ENCODE results near the gene ZNF827.
"Not testable (repeated sequence)": the region's sequence is repeated elsewhere in the genome, so short reads cannot be mapped to it uniquely, and the experiment has no call there.

The ZNF827 gene

DNA sequence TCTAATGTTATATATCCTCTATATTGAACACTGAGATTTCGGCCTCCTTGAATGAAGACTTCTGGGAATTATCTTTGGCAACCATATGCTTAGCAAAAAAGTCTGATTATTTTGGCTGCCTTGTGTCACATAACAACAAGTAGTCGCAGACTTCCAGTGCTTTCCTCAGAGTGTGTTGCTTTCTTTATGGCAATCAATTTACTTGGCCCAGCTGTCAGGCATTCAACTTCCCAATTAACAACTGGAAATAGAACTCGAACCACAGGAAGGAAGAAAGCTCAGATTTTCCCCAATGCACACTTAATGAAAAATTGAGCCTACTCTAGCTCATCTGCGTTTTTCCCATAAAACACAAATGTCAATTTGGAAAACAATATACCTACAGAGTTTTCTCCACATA, 71.6 kb downstream of the ZNF827 start:
- no peak for DNase-seq (ENCODE audit: low read depth in 2 of 2)

DNA sequence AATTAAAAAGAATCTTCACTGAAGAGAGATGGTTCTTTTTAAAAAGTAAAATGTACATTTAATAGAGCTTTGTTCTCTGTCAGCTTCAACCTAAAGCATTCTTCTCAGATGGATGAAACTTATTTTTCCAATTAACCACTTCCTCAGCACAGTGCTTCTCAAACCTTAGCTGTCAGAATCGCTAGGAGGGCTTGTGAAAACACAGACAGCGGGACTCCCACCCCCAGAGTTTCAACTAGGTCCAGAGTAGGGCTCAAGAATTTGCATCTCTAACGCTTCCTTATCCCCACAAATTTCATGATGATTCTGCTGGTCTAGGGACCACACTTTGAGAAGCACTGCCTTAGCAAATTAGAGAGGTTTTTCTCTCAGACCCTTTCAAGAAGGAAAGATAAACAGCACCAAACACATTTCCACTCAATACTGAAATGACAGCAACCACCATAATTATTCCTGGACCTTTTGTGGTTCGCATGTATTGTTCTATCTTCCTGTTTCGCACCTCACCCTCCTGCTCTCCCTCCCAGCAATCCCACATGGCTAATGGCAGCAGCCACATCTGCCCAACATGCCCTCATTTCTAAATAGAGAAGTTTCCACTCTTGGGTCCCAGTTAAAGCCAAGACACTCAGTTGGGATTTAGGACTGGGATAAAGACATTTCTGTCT, 73.2 kb downstream of the ZNF827 start:
- DNase-seq (ENCODE audit: low read depth in 2 of 2) = no peak

DNA sequence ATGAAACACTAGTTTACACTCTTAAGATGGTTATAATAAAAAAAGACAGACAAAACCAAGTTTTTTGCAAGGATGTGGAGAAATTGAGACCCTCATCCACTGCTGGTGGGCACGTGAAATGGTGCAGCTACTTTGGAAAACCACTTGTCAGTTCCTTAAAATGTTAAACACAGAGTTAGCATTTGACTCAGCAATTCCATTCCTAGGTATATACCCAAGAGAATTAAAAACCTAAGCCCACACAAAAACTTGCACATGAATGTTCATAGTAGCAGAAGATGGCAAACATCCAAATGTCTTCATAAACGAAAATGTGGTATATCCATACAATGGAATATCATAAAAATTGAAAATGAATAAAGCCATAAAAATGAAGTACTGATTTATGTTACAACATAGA, 75.4 kb downstream of the ZNF827 start:
- DNase-seq (ENCODE audit: low read depth in 2 of 2) = no peak

DNA sequence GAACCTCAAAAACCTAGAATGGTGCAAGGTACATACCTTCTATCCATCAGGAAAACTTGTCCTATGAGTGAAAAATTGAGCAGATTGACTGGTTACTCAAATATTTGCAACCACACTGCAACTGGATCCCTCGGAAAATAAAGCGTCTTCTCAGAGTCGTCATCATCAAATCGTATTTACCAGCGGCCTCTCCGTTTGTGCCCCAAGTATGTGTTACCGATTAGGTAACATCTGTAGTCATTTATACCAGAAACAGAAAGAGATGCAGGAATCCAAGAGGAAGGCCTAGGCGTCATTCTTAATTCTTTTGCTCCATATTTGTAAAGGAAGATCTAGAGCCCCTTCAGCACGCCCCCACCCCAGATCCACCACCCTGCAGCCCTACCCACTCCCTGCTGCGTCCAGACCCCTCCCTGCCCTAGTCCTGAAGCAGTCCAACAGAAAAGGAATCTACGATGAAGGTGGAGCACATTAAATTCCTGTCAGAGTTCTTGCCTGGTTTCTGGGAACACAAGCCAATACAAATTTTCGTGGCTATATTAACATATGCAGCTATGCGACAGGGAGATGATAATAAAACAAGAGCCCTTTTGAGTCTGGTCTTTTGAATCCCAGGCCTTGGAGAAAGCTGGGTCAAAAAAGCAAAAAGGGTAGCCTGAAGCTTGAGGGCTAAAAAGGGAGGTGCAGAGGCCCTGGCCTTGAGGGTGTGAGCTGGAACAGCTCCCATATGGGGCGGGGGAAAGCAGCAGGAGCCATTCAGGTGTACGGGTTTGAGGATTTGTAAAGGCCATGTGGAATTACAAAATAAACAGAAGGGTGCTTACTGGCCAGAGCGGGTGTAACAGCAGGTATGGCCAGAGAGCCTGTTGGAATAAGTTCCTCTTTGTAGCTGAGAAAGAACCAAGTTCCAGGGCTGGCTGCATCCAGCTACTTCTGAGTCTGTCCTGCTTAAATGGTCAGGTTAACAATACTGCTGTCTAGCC, 77.0 kb downstream of the ZNF827 start:
- DNase-seq (ENCODE audit: low read depth in 2 of 2) = peak in 1 of 2 experiments; percentile 42

DNA sequence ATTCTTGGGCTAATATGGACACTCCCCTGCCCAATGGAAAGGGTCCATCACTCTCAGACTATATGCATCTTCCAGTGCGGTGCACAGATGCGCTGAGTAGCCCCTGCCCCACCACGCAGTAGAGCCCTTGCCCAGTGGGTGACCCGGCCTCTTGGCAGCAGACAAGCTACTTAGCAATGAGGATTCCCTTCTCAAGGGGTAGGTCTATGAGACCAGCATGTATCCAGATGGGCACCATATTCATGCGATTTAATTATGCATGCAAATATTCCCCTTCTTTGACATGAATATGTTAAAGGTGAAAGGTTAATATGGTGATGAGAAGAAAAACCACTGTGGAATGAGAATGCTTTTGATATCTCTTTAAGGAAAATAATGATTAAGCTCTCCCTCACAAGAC, 77.7 kb downstream of the ZNF827 start:
- DNase-seq (ENCODE audit: low read depth in 2 of 2) = no peak

DNA sequence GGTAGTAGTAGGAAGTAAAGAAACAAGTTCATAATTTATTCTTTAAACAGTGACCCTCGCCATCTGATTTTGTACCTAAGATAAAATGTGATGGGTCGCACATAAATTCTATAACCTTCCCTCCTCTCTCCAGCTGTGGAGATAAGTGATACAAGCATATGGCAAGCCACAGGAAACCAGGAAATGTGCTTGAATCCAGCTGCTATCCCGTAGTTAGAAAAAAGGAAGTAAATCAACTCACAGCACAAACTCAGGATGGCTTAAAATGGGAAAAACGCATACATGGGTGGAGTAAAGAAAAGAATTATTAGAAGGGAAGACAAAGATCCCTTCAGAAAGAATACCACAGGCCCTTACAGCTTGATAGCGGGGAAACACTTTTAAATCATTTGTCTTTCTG, 78.2 kb downstream of the ZNF827 start:
- no peak for DNase-seq (ENCODE audit: low read depth in 2 of 2)

DNA sequence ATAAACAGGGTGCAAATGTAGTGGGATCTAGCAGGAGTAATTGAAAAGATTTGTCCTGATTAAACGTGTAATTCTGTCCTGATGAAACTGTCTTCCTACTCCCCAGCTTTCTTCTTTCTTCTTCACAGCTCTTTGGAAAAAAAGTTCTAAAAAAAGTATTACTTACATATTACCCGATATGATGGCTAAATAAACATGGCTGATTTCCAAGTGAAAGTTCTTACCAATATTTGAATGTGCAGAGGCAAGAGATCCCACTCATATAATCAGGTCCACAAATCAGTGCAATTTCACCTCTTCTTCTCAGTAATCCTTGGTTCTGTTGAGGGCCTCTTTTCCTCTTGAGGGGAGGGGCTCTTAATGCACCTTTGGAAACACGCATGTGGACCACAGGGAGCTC, 78.7 kb downstream of the ZNF827 start:
- DNase-seq (ENCODE audit: low read depth in 2 of 2) = no peak

DNA sequence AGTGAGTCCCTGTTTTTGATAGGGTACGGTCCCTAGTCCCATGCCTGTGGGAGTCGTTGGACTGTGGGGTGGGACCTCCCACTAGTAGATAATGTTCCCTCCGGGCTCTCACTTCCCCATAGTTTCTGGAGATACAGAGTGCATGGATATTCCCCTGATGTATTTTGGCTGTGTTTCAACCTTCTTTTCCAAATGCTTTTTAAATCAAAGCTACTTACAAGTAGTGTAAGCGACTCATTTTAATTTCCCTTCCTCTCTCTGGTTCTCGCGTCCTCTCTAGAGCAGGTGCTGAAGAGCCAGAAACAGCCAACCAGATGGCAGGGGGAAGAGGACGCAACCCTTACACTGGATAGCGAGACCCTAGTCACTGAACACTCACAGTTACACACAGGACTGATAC, 79.2 kb downstream of the ZNF827 start:
- DNase-seq (ENCODE audit: low read depth in 2 of 2) = no peak

DNA sequence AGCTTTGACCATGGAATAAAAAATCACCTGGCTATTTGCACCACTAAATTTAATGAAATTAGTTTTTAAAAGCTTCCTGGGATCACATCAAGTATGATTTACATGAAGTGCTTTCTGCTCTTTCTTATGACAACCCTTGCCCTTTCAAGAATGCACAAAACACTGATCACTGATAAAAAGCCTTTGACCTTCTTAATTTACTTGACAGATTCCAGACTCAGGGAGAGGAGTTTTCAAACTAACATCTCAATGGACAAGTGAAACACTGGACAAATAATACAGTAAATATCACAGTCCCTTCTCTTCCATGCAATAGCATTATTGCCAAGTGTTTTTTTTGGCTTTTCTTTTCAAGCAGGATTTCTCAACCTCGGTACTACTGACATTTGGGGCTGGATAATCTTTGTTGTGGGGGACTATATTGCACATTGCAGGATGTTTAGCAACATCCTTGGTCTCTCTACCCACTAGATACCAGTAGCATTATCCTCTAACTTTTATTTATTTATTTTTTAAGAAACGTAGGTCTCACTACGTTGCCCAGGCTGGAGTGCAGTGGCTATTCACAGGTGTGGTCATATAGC, 86.3 kb downstream of the ZNF827 start:
- DNase-seq (ENCODE audit: low read depth in 2 of 2) = no peak

DNA sequence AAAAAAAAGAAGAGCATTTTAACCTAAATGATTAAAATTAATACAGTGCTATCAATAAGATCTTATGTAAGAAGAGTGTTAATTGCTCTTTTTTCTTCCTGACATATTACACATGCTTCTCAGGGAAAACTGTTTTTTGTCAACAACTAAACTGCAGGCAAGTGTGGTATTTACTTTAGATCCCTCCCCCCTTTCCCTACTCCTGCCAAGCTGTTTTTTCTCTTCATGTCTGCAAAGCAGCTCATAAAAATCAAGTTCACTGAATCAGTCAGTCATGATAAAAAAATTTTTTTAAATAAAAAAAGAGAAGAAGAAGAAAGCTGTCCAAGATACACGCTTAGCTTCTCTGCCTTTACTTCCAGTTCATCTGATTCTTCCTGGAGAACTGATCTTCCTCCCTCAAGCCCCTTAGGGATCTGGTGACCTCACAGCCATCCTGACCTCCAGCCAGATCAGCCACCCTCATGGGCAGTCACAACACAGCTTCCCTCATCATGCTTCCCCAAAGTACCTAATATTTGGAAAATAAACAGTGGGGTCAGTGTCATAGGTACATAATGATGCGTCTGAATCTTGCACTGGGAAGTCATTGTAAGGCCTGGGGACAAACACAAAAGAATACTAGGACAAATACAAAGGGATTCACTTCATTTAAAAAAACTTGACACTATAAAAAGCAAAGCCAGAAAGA, 87.0 kb downstream of the ZNF827 start:
- no peak for DNase-seq (ENCODE audit: low read depth in 2 of 2)

DNA sequence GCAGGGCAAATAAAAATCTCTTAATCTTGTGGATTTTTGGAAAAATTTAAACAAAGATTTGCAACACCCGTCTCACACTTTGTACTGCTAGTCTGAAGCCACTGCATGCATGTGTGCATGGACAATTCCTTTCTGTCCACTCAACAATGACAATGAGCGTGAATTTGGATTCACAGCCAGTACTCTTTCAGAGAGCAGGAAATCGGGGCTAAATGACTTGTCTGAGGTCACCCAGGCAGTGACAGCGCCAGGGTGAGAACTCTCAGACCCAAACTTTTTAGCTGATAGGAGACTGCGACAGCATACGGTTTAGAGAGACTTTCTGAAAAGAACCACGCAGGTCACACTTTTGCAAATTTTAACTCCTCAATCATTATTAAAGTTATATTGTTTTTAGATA, 90.9 kb downstream of the ZNF827 start:
- no peak for DNase-seq (ENCODE audit: low read depth in 2 of 2)

DNA sequence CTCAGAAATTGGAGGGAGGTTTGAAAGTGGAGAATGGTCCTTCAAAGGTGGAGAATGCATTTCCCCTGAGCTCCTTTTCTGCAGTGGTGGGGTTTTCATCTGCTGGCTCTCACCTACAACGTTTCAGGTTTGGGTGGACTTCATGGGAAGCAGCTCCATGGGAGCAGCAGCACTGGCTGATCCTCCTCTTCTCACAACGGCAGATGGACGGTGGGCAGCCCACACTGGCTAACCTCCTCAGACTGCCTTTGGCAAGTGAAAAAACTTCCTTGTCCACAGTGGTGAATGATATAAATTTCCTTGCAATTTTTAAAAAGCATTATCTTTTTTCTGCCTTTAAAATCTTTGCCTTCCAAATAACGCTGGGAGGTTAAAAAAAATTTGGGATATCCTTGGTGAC, 93.5 kb downstream of the ZNF827 start:
- no peak for DNase-seq (ENCODE audit: low read depth in 2 of 2)

DNA sequence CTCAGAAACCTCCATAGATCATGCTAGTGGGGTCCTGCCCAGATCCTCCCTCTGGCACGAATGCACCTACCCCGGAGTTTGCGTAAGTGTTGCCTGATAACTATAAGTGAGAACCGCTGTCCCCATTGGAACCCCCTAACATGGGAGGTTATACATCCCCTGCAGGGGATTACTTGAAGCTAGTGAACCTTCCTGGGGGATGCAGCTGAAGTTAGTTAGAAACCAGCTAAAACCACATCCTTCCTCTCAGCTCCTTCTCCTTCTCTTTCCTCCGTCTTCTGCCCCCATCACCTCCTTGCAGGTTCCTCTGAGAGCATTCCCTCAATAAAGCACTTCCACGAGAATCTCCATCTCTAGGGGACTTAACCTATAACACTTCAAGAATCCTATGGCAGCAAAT, 95.0 kb downstream of the ZNF827 start:
- DNase-seq (ENCODE audit: low read depth in 2 of 2) = no peak

DNA sequence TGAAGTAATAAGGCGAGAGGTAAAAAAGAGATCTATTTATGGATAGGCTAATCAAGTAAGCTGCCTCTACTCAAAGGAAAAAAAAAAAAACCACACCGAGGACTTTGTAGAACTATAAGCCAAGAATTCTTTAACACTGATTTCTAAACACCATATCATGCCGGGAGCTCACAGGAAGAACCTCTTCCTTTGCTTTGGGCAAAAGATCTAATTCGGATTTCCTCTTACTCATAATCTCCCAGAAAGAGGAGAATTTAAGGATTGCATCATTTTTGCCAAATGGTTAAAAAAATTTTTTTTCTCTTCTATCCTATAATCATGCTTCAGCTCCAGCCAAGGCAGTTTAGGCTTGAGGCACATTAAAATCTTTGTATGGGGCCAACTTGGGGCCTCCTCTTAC, 95.5 kb downstream of the ZNF827 start:
- peak; percentile 76 to 82 for DNase-seq (ENCODE audit: low read depth in 2 of 2)

DNA sequence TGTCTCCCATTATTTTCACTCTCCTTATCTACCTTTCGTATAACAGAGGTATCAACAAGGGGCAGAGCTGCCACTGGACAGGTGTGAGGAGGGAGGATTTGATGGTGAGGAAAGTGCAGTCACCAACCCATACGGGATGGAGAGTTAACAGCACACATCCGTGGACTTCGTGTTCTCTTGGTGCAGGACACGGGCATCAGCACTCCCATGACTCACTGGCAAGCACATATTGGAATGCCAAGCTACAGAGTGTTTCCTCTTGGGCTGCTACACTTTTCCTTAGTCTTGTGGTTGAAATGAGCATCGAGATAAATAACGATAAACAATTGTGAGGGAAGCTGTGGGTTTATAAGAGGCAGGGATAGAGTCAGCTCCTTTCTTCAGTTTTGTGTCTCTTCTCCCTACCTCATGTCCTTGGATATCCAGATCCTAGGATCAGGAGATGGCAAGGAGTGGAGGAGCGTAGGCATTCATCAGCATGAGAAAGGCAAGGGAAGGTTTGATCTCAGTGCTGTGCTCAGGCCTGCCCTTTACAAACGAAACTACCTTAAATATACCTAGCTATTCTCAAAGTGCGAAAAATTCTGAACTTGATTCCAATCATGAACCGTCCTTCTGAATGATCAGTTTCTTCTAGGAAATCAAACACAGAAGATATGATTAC, 96.3 kb downstream of the ZNF827 start:
- no peak for DNase-seq (ENCODE audit: low read depth in 2 of 2)

DNA sequence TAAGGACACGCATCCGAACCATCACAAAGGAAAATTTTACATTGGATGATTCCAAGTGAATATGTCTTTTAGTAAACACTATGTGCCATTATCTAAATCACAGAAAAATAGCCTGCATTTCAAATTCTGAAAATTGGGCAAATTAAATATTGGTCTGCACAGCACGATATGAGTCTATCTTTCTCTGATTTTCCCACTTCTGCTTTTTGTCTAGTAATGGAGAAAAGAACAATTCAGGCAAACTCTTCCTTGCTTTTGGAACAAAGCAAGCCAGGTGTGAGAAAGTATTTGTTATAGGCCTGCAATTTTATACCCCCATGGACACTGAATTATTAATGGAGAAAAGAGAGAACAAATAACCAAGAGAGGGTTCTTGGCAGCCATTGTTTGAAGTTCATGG, 97.8 kb downstream of the ZNF827 start:
- no peak for DNase-seq (ENCODE audit: low read depth in 2 of 2)

DNA sequence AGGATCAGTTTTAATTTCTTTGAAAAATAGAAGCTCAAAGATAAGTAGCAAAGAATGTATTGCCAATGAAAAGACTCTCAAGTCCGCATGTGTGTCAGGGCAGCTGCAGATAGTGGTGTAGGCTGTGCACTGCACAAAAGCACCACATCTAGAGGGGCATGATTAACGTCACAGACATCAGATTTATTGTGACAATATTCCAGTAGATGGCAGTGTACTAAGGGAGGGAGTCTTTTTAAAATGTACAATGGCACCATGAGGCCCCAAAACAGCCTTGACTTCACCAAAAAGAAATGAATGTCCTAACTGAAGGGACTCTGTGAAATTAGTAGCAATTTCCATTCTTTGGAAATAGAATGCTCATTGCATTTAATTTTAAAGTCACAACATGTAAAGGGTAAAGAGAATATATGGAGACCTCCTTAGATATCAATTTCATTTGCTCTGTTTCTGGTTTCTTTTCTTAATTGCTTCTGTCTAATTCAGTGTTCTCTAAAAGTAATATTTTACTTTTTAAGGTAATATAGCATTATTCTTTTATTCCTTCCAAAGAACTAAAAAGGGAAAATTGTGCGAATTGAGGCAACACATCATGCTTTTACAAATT, 98.4 kb downstream of the ZNF827 start:
- peak in 1 of 2 experiments; percentile 21 for DNase-seq (ENCODE audit: low read depth in 2 of 2)

DNA sequence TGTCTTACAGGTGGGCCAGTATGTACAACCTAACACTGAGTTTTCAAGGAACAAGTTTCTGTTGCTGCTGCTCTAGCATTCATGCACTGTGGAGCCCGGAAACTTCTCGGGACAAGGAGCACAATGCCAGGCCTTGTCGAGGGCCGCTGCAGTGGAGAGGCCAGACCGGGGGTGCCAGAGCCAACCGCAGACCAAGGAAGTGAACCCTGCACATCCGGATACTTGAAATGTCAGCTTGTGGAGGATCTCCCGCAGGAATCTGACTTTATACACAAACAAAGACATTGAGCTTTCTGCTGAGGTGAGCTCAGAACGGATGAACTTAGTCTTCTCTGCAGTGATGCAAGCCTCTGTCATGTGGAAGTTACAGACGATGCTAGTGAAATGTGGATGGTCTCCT, 99.5 kb downstream of the ZNF827 start:
- DNase-seq (ENCODE audit: low read depth in 2 of 2) = no peak

DNA sequence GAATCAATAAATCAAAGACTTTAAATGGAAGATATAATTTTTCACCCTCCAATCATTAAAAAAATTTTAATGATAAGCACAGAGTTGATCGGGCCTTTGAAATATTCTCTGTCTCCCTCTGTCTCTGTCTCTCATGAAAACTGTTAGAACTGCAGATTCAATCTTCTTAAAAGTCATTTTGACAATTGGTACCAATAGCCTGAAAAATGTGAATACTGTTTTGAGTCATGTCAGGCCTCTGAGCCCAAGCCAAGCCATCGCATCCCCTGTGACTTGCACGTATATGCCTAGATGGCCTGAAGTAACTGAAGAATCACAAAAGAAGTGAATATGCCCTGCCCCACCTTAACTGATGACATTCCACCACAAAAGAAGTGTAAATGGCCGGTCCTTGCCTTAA, 106.2 kb downstream of the ZNF827 start:
- DNase-seq (ENCODE audit: low read depth in 2 of 2) = not testable (repeated sequence)

DNA sequence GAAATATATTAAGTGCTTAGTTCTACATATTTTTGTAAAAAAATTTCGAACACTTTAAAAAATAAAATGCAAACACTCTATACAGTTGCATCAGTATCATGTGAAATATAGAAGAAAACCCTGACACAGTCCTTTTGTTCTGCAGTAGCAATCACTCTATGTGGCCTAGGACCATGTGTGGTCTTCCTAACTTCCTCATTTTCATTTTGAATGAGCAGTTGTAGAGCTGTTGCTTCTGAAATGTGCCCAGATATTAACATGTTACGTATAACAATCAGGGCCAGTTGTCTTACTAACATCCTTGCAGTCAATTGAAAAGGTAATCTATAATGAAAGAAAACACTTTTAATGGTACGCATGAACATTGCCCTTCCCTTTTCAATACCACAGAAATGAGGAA, 107.9 kb downstream of the ZNF827 start:
- DNase-seq (ENCODE audit: low read depth in 2 of 2) = no peak

All from fibroblast of skin of left biceps (primary cell).